Stimulated activated effector memory CD8-positive, alpha-beta T cell treated with anti-CD3 and anti-CD28 coated beads, Interleukin-12 subunit alpha, Interleukin-12 subunit beta, amount 100 ng/mL, for 72 hours (primary cell): Measurements from ENCODE around the gene TTC13.
A peak's percentile ranks its signal among the peaks of the same experiment; 100 is the strongest.

ENCODE experiments used
- ATAC-seq: fragments of 150-1000 bp; cut with Tn5 transposase; 2 replicates; pipeline ENCODE4 v1.10.0; 2021
- DNase-seq, 2 donors: peaks; one replicate each; pipeline ENCODE4 v3.0.0; 2021 to 2022; ENCODE audit warnings: low spot score in 2 of 2
- H3K27ac Mint-ChIP-seq: one replicate; pipeline ENCODE4 v1.8.0; 2022; ENCODE audit warnings: mild to moderate bottlenecking, mixed read lengths
- H3K36me3 Mint-ChIP-seq: one replicate; pipeline ENCODE4 v1.8.0; 2022; ENCODE audit warnings: mild to moderate bottlenecking, mixed read lengths
- H3K4me1 Mint-ChIP-seq: one replicate; pipeline ENCODE4 v1.8.0; 2022; ENCODE audit warnings: mixed read lengths
- H3K4me3 Mint-ChIP-seq: one replicate; pipeline ENCODE4 v1.8.0; 2022; ENCODE audit warnings: mild to moderate bottlenecking, mixed read lengths
- H3K9me3 Mint-ChIP-seq: one replicate; pipeline ENCODE4 v1.8.0; 2022; ENCODE audit warnings: mixed read lengths

The TTC13 gene

DNA sequence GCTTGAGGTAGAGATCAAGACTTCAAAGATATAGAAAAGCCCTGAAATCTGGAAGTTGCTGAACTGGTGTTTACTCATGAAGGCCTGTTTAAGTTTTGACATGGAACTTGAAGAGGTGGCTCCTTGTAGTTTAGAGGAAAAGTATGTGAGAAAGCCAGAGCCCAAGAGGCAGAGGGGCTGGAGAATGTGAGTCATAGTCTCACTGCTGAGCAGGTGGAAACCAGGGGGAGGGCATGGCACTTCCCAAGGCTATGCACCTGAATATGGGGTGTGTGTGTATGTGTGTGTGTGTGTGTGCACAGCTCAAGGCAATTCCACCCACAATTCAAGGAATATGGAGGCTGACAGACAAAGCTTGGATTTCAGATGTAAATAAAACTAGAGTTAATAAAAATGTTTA lies 63.6 kb downstream of the TTC13 start:
- peaks cover 78% of the 10 kb centered on the region for H3K36me3 Mint-ChIP-seq
- peak overlapping the region; percentile 55 for H3K27ac Mint-ChIP-seq
- ATAC-seq = no peak

GRCh38 chr1:230913496-230913895 lies 65.2 kb downstream of the TTC13 start:
- DNase-seq (no peak), ATAC-seq (no peak)
- H3K36me3 Mint-ChIP-seq = peaks cover 80% of the 10 kb centered on the region
- H3K27ac Mint-ChIP-seq = peak overlapping the region; percentile 64
- no peaks in the 10 kb centered on the region for H3K4me1 Mint-ChIP-seq
- H3K9me3 Mint-ChIP-seq = no peaks in the 10 kb centered on the region
- no peak overlapping the region for H3K4me3 Mint-ChIP-seq

More for the DNA sequence above, 63.6 kb downstream of the TTC13 start:
- no peaks in the 10 kb centered on the region for H3K9me3 Mint-ChIP-seq
- H3K4me1 Mint-ChIP-seq = no peaks in the 10 kb centered on the region
- no peak overlapping the region for H3K4me3 Mint-ChIP-seq
- no peak for DNase-seq

- H3K9me3 Mint-ChIP-seq = no peaks in the 10 kb centered on the region
- no peak for ATAC-seq
- DNase-seq = no peak
- H3K27ac Mint-ChIP-seq = peak overlapping the region; percentile 7
- no peaks in the 10 kb centered on the region for H3K4me1 Mint-ChIP-seq
- H3K4me3 Mint-ChIP-seq = no peak overlapping the region
- peaks cover 92% of the 10 kb centered on the region for H3K36me3 Mint-ChIP-seq
Observed at GRCh38 chr1:230910755-230911117, 67.9 kb downstream of the TTC13 start.

DNA sequence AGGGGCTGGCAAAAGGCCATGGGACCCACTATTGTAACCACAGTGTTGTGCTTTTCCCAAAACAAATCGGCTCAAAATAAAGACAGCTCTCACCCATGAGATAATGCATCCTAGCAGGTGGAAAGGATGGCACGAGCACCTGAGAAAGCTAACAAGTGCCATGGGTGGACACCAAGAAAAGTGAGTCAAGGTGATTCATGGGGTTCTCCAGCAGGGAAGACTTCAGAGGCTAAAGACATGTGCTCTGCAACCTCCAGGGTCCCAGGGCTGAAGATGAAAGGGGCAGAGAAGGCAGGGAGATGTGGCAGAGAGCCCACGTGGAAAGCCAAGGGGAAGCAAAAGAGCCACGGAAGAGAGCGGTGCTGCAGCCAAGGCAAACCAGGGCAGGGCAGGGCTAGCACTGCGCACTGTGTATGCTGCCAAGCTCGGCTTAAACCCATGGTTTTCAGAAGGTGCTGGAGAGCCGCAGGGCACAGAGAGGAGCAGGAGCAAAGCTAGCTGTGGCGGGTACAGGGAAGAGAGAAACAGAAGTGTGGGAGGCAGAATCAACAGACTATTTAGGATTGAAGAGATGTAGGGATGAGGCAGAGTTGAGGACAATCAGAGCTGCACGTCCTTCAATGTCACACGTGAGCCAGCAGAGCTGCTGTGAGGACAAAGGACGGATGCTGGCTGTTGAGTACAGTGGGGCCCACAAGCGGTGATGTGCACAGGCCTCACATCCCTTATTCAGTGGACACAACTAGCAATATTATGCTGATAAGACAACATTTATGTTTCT lies 68.5 kb downstream of the TTC13 start:
- ATAC-seq = no peak
- H3K36me3 Mint-ChIP-seq = peaks cover 92% of the 10 kb centered on the region
- DNase-seq = peak in 1 of 2 donors; percentile 22
- H3K9me3 Mint-ChIP-seq = no peaks in the 10 kb centered on the region
- no peak overlapping the region for H3K4me3 Mint-ChIP-seq
- peak overlapping the region; percentile 7 for H3K27ac Mint-ChIP-seq
- H3K4me1 Mint-ChIP-seq = no peaks in the 10 kb centered on the region

- H3K36me3 Mint-ChIP-seq = peaks cover 96% of the 10 kb centered on the region
- ATAC-seq = no peak
- no peaks in the 10 kb centered on the region for H3K9me3 Mint-ChIP-seq
- no peak overlapping the region for H3K4me3 Mint-ChIP-seq
- no peak overlapping the region for H3K27ac Mint-ChIP-seq
- peaks cover 7% of the 10 kb centered on the region for H3K4me1 Mint-ChIP-seq
- DNase-seq = no peak
Observed at GRCh38 chr1:230907472-230908205, 71.0 kb downstream of the TTC13 start.

DNA sequence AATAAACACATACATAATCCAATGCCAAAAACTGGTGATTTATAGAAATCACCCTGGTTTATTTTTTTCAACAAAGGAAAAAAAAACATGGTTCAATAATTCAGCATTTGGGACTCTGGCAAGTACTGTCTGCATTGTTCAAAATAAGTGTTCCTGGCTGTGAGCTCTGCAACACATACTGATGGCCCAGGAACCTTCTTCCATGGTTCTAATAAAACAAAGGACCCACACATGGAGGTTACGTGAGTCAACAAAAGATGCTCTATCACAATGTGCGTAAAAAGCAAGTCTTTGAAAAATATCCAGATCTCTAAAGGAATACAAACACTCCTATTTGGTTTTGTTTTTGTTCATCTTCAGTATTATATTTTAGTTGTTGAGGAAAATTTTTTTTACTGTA lies 72.4 kb downstream of the TTC13 start:
- ATAC-seq (no peak), DNase-seq (no peak)
- H3K4me1 Mint-ChIP-seq = peaks cover 7% of the 10 kb centered on the region
- H3K36me3 Mint-ChIP-seq = peaks cover 81% of the 10 kb centered on the region
- H3K9me3 Mint-ChIP-seq = no peaks in the 10 kb centered on the region
- no peak overlapping the region for H3K4me3 Mint-ChIP-seq
- H3K27ac Mint-ChIP-seq = peak overlapping the region; percentile 24

GRCh38 chr1:230905733-230906132 lies 72.9 kb downstream of the TTC13 start:
- H3K27ac Mint-ChIP-seq = peak overlapping the region; percentile 24
- H3K4me1 Mint-ChIP-seq = peaks cover 7% of the 10 kb centered on the region

GRCh38 chr1:230902349-230902923 lies 76.2 kb downstream of the TTC13 start:
- H3K27ac Mint-ChIP-seq = no peak overlapping the region
- peaks cover 44% of the 10 kb centered on the region for H3K36me3 Mint-ChIP-seq
- H3K4me1 Mint-ChIP-seq = peaks cover 7% of the 10 kb centered on the region
- ATAC-seq = no peak
- H3K4me3 Mint-ChIP-seq = no peak overlapping the region
- no peak for DNase-seq
- no peaks in the 10 kb centered on the region for H3K9me3 Mint-ChIP-seq

More at GRCh38 chr1:230905733-230906132, 72.9 kb downstream of the TTC13 start:
- DNase-seq (no peak), ATAC-seq (no peak)
- H3K36me3 Mint-ChIP-seq = peaks cover 77% of the 10 kb centered on the region
- no peaks in the 10 kb centered on the region for H3K9me3 Mint-ChIP-seq
- no peak overlapping the region for H3K4me3 Mint-ChIP-seq

- DNase-seq (no peak), ATAC-seq (no peak)
- Mint-ChIP-seq H3K4me3 (no peak overlapping the region), H3K36me3 (peaks cover 36% of the 10 kb centered on the region), H3K27ac (no peak overlapping the region), H3K9me3 (no peaks in the 10 kb centered on the region), H3K4me1 (peaks cover 7% of the 10 kb centered on the region)
Observed at GRCh38 chr1:230901671-230902070, 77.0 kb downstream of the TTC13 start.

GRCh38 chr1:230900984-230901383 lies 77.7 kb downstream of the TTC13 start:
- peaks cover 7% of the 10 kb centered on the region for H3K4me1 Mint-ChIP-seq
- no peak overlapping the region for H3K27ac Mint-ChIP-seq
- no peak overlapping the region for H3K4me3 Mint-ChIP-seq
- no peak for DNase-seq
- no peaks in the 10 kb centered on the region for H3K9me3 Mint-ChIP-seq
- H3K36me3 Mint-ChIP-seq = peaks cover 29% of the 10 kb centered on the region
- ATAC-seq = no peak

GRCh38 chr1:230899841-230900251 lies 78.8 kb downstream of the TTC13 start:
- ATAC-seq (no peak), DNase-seq (no peak)
- H3K36me3 Mint-ChIP-seq = peaks cover 18% of the 10 kb centered on the region
- peaks cover 7% of the 10 kb centered on the region for H3K4me1 Mint-ChIP-seq
- H3K9me3 Mint-ChIP-seq = no peaks in the 10 kb centered on the region
- no peak overlapping the region for H3K4me3 Mint-ChIP-seq
- H3K27ac Mint-ChIP-seq = no peak overlapping the region

DNA sequence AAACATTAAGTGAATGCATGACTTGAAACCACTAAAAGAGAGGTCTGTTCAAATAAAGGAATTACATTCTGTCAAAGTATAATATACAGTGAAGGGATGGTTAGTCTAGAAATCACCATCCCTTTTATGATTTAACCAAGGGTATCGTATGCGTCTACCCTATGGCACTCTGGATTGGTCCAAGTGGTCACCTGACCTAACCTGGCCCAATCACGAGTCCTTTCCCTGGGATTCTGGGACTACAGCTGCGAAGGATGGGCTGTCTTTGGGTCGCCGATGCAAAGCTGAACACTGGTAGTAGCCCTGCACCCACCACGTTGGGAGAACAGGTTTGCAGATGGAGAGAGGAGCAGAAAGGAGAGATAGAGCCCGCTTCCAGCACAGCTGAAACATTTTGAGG lies 79.9 kb downstream of the TTC13 start:
- DNase-seq (no peak), ATAC-seq (no peak)
- Mint-ChIP-seq H3K27ac (peak overlapping the region; percentile 24), H3K36me3 (peaks cover 8% of the 10 kb centered on the region), H3K9me3 (no peaks in the 10 kb centered on the region), H3K4me3 (no peak overlapping the region), H3K4me1 (peaks cover 5% of the 10 kb centered on the region)

DNA sequence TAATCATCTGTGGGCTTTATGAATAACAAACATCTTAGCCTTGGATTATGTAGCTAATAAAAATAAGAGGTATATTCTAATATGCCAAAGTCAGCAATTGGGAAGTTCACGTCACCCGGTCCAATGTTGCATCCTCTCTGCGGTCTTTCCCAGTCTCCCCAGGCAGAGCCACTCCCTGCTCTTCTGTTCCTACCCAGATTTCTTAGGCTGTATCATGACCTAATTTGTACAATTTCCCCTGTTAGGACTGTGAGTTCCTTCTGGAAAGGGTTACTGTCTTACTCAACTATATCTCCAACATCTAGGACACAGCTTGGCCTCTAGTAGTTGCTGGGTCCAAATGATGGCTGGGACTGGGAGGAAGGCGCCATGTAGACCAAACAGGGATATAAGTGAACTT lies 80.5 kb downstream of the TTC13 start:
- Mint-ChIP-seq H3K4me3 (no peak overlapping the region), H3K4me1 (no peaks in the 10 kb centered on the region), H3K27ac (peak overlapping the region; percentile 24), H3K9me3 (no peaks in the 10 kb centered on the region), H3K36me3 (peaks cover 2% of the 10 kb centered on the region)
- DNase-seq (no peak), ATAC-seq (no peak)

DNA sequence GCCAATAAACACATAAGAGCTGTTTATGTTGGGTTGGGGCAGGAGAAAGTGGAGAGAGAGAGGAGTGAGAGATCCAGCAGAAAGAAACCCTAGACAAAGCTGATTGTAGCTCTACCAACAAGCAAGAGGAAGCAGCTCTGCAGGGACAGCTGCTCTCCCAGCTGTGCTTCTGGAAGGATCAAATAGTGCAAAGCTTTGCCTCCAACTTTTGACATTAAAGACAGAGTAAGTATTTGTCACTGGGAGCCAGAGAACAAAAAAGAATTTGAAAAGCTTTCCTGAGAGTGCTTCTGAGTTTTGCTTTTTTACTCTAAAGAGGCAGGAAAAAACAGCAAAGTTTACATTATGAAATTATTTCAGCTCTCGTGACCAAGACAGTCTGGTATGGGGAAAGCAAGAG lies 81.9 kb downstream of the TTC13 start:
- ATAC-seq (no peak), DNase-seq (no peak)
- Mint-ChIP-seq H3K4me1 (no peaks in the 10 kb centered on the region), H3K4me3 (no peak overlapping the region), H3K9me3 (no peaks in the 10 kb centered on the region), H3K36me3 (no peaks in the 10 kb centered on the region), H3K27ac (no peak overlapping the region)

DNA sequence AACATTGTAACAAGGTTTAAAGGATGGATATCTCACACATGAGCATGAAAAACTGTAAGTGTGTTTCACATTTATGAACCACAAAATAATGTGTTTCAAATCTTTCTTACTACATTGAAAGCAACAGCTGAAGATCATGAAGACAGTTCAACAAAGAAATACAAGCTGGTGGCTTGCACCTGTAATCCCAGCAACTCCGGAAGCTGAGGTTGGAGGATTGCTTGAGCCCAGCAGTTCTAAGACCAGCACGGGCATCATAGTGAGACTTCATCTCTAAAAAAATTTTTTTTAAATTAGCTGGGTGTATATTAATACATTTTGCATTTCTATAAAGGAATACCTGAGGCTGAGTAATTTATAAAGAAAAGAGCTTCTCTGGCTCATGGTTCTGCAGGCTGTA lies 83.2 kb downstream of the TTC13 start:
- no peak for DNase-seq
- no peak for ATAC-seq
- Mint-ChIP-seq H3K27ac (no peak overlapping the region), H3K36me3 (no peaks in the 10 kb centered on the region), H3K4me1 (no peaks in the 10 kb centered on the region), H3K4me3 (no peak overlapping the region), H3K9me3 (no peaks in the 10 kb centered on the region)

- no peaks in the 10 kb centered on the region for H3K9me3 Mint-ChIP-seq
Observed at GRCh38 chr1:230894664-230895063, 84.0 kb downstream of the TTC13 start.

More at GRCh38 chr1:230894664-230895063, 84.0 kb downstream of the TTC13 start:
- Mint-ChIP-seq H3K27ac (no peak overlapping the region), H3K36me3 (no peaks in the 10 kb centered on the region), H3K4me1 (no peaks in the 10 kb centered on the region), H3K4me3 (no peak overlapping the region)
- ATAC-seq (no peak), DNase-seq (no peak)
